Prostate gland (tissue), 2 donors: ENCODE measurements around the gene AMZ2.

Experiments used
- CTCF ChIP-seq, 4 experiments: fragments of 200-600 bp in 2 of 4; fragments of 450-650 bp in 2 of 4; sonication (generic) in 2 of 4; IDR thresholded peaks; 1 replicate in 3 of 4; 2 replicates in 1 of 4; pipeline ENCODE4 v1.5.1; 2016 to 2019; ENCODE audit warnings: antibody characterized with exemption in 4 of 4, mild to moderate bottlenecking in 2 of 4, moderate library complexity in 2 of 4
- POLR2A ChIP-seq: fragments of 450-650 bp; IDR thresholded peaks from one replicate; pipeline ENCODE4 v1.6.1; 2016; ENCODE audit warnings: antibody characterized with exemption, mild to moderate bottlenecking
- POLR2AphosphoS5 ChIP-seq: sonication (generic); formaldehyde crosslinking; IDR thresholded peaks from one replicate; pipeline ENCODE4 v1.6.1; 2017; ENCODE audit warnings: antibody characterized with exemption

- TF ChIP-seq POLR2AphosphoS5, result no peak
- TF ChIP-seq CTCF (IDR thresholded peaks at IDR 0.05), result no peak
- TF ChIP-seq POLR2A, result no peak
Measured at GRCh38 chr17:68273722-68274121, 25.9 kb downstream of the AMZ2 start.
